Caco-2 (cell line): ENCODE measurements around the gene CLPSL1. TPM values are rescaled to one million over a fixed set of nuclear protein-coding genes. Genes with fewer than 3 reads are reported as not detected.

Experiments used
- BruUV-seq: library from RNA; stranded (reverse); fragments of 400-500 nt; replicated peaks from 2 replicates; lab custom pipeline; 2021; lab: Mats Ljungman, UMichigan
- CTCF ChIA-PET: fragments of 300-600 bp; sonication (Branson Sonifier 250); formaldehyde crosslinking; loops from one replicate; lab custom pipeline; 2022; ENCODE audit warnings: antibody characterized with exemption; lab: Charles Lee
- POLR2A ChIA-PET: fragments of 300-600 bp; sonication (Branson Sonifier 250); formaldehyde crosslinking; loops from one replicate; lab custom pipeline; 2022; ENCODE audit warnings: antibody characterized with exemption; lab: Charles Lee
- DNase-seq, 2 experiments: peaks; one replicate each; pipeline versions ENCODE4 v3.0.0 to v3.0.0-alpha.2; 2020 to 2022
- H3K27me3 ChIP-seq: replicated peaks from 2 replicates; pipeline ENCODE4 v1.6.0; 2011; ENCODE audit warnings: low read length; ENCODE audit not compliant: control insufficient read depth, insufficient read depth
- H3K36me3 ChIP-seq: 2 replicates; pipeline ENCODE4 v1.5.1; 2011; ENCODE audit warnings: low read length; ENCODE audit not compliant: control insufficient read depth, insufficient read depth
- H3K4me1 ChIP-seq: fragments of 250-450 bp; sonication (Bioruptor Pico); 2 replicates; pipeline ENCODE4 v1.5.1; 2020; ENCODE audit warnings: mild to moderate bottlenecking
- H3K4me3 ChIP-seq: 2 replicates; pipeline ENCODE4 v1.5.1; 2011; ENCODE audit warnings: low read depth, mild to moderate bottlenecking, control low read depth, low read length
- H3K9me3 ChIP-seq: fragments of 250-450 bp; sonication (Bioruptor Pico); 2 replicates; pipeline ENCODE4 v1.5.1; 2020; ENCODE audit warnings: mild to moderate bottlenecking, moderate library complexity
- H3K27ac Mint-ChIP-seq: one replicate; pipeline ENCODE4 v1.8.0; 2022; ENCODE audit warnings: mixed read lengths; ENCODE audit not compliant: unreplicated experiment
- H3K27me3 Mint-ChIP-seq: one replicate; pipeline ENCODE4 v1.8.0; 2022; ENCODE audit warnings: mixed read lengths; ENCODE audit not compliant: insufficient read depth, unreplicated experiment
- H3K36me3 Mint-ChIP-seq: one replicate; pipeline ENCODE4 v1.8.0; 2022; ENCODE audit warnings: mild to moderate bottlenecking, mixed read lengths; ENCODE audit not compliant: insufficient read depth, unreplicated experiment
- H3K4me1 Mint-ChIP-seq: one replicate; pipeline ENCODE4 v1.8.0; 2022; ENCODE audit warnings: low read depth, mixed read lengths; ENCODE audit not compliant: unreplicated experiment
- H3K4me3 Mint-ChIP-seq: one replicate; pipeline ENCODE4 v1.8.0; 2022; ENCODE audit warnings: mild to moderate bottlenecking, moderate library complexity, mixed read lengths; ENCODE audit not compliant: unreplicated experiment
- H3K9me3 Mint-ChIP-seq: one replicate; pipeline ENCODE4 v1.8.0; 2022; ENCODE audit warnings: mixed read lengths; ENCODE audit not compliant: unreplicated experiment
- CTCF ChIP-seq, 2 experiments: fragments of 200-600 bp in 1 of 2; IDR thresholded peaks; 1 replicate in 1 of 2; 2 replicates in 1 of 2; pipeline versions ENCODE4 v1.5.1 to v1.8.0; 2011 to 2022; ENCODE audit warnings: antibody characterized with exemption in 1 of 2, control low read depth in 1 of 2, inconsistent platforms in 1 of 2, low read depth in 1 of 2, low read length in 1 of 2, mild to moderate bottlenecking in 1 of 2, moderate library complexity in 1 of 2; ENCODE audit not compliant: insufficient read depth in 1 of 2, severe bottlenecking in 1 of 2, unreplicated experiment in 1 of 2
- intact Hi-C: fragments of 100-400 bp; cut with micrococcal nuclease; formaldehyde crosslinking; loops from one replicate; pipeline ENCODE4 v1.10.0; 2022; ENCODE audit not compliant: unreplicated experiment
- total RNA-seq: library from RNA; stranded (reverse); gene quantifications from 2 replicates; pipeline ENCODE4 v1.2.3, GENCODE V29; 2022

CLPSL1 gene
- total RNA-seq, 1 experiment from 2014 or later, result not detected

DNA sequence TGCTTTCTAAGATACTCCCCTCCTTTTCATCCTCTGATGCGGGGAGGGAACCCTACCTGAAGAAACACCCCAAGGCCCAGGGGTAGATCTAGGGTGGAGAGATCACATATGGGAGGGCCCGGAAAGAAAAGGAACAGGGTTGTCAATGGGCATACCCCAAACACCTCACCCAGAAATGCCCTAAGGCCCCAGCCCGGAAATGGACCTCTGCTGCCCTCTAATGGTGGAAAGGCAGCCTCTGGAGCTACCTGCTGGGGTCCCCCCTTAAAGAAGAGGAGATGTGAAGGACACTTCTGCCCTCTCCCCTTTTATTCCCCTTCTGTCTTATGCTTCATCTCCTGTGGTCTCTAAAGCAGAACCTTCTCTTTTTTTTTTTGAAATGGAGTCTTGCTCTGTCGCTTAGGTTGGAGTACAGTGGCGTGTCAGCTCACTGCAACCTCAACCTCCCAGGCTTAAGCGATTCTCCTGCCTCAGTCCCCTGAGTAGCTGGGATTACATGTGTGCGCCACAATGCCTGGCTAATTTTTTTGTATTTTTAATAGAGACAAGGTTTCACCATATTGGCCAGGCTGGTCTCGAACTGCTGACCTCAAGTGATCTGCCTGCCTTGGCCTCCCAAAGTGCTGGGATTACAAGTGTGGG, 44.4 kb upstream of the CLPSL1 start:
- DNase-seq, result peak; percentile 70 to 83
- no TSS peak for BruUV-seq
- ChIA-PET CTCF (interaction anchor here (0.8 to 2.1 kb wide), 11 partner anchors 9 to 217 kb away, joined by 3 to 31 read pairs (median 5); no protein-coding TSS in a partner anchor), POLR2A (no interaction called here)
- peak; percentile 86 to 96 for TF ChIP-seq CTCF (IDR thresholded peaks at IDR 0.05; ENCODE audit: insufficient read depth in 1 of 2, low read depth in 1 of 2, low read length in 1 of 2, severe bottlenecking in 1 of 2, unreplicated experiment in 1 of 2)
- no peak overlapping the region for H3K4me3 Mint-ChIP-seq
- H3K4me1 ChIP-seq, result peaks cover 22% of the 10 kb centered on the region
- H3K36me3 ChIP-seq, result no peaks in the 10 kb centered on the region
- H3K9me3 ChIP-seq, result no peaks in the 10 kb centered on the region
- no peaks in the 10 kb centered on the region for H3K27me3 Mint-ChIP-seq
- peaks cover 8% of the 10 kb centered on the region for H3K4me1 Mint-ChIP-seq
- H3K4me3 ChIP-seq, result no peak overlapping the region
- intact Hi-C loops, result loop anchor here (1.0 to 10.0 kb wide), 3 partner anchors 152 to 442 kb away; partner anchors contain the start of gene DEF6
- no peaks in the 10 kb centered on the region for H3K9me3 Mint-ChIP-seq
- H3K27ac Mint-ChIP-seq, result no peak overlapping the region
- H3K27me3 ChIP-seq, result no peaks in the 10 kb centered on the region
- H3K36me3 Mint-ChIP-seq, result no peaks in the 10 kb centered on the region

- H3K36me3 ChIP-seq, result no peaks in the 10 kb centered on the region
- H3K4me3 Mint-ChIP-seq, result no peak within 1 kb of the TSS
- no peak within 1 kb of the TSS for H3K27ac Mint-ChIP-seq
- BruUV-seq, result no TSS peak
- no peaks in the 10 kb centered on the region for H3K9me3 Mint-ChIP-seq
- peaks cover 22% of the 10 kb centered on the region for H3K4me1 ChIP-seq
- no peak for DNase-seq
- TF ChIP-seq CTCF (IDR thresholded peaks at IDR 0.05; ENCODE audit: insufficient read depth in 1 of 2, low read depth in 1 of 2, low read length in 1 of 2, severe bottlenecking in 1 of 2, unreplicated experiment in 1 of 2), result no peak
- H3K36me3 Mint-ChIP-seq, result no peaks in the 10 kb centered on the region
- ChIA-PET CTCF (interaction anchor here (0.6 to 2.1 kb wide), 16 partner anchors 9 to 288 kb away, joined by 3 to 31 read pairs (median 4); no protein-coding TSS in a partner anchor), POLR2A (no interaction called here)
- intact Hi-C loops, result loop anchor here (1.0 to 10.0 kb wide), 3 partner anchors 153 to 442 kb away; partner anchors contain the start of gene DEF6
- H3K27me3 ChIP-seq, result no peaks in the 10 kb centered on the region
- H3K27me3 Mint-ChIP-seq, result no peaks in the 10 kb centered on the region
- no peaks in the 10 kb centered on the region for H3K9me3 ChIP-seq
- no peak within 1 kb of the TSS for H3K4me3 ChIP-seq
- peaks cover 8% of the 10 kb centered on the region for H3K4me1 Mint-ChIP-seq
These were observed 43.8 kb upstream of the CLPSL1 start, which contains the start of gene ARMC12 for GRCh38 chr6:35736982-35737412. Gene ARMC12 (plus strand): TSS chr6:35737032. CDS start chr6:35737109, 77 bp downstream.

DNA sequence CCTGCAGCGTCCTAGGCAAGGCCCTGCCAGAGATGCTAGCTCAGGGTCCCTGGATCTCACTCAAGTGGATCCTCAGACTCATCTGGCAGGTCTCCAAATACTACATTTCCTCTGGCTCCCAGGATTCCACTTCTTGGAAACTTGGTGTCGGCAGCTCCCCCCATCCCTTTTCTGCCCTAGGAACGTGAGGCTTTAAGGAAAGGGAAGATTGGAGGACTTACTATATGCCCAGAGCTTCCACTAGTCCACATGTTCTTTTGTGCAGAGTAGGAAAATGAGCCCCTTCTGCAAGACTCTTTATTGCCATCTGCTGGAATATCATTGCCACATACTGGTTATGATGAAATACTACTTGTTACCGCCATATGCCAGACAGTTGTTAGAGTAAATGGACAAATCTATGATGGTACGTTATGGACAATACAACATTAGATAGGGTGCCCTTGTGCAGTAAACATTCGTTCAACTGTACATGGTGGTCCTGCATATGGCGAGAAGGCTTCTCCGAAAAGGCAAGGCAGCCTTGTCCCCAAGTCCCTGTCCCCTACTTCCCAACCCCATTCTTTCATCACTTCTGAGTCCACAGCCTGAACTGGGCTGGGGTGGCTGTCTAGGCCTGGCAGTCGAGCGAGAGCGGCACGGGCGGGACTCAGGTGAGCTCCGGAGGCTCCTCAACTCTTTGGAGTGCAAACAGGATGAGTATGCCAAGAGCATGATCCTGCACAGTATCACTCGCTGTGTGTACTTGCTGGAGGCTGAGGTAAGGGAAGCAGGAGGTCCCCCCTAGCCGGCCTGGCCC, 43.2 kb upstream of the CLPSL1 start:
- Histone ChIP-seq H3K4me3 (no peak overlapping the region), H3K4me1 (peaks cover 18% of the 10 kb centered on the region), H3K27me3 (no peaks in the 10 kb centered on the region), H3K36me3 (no peaks in the 10 kb centered on the region), H3K9me3 (no peaks in the 10 kb centered on the region)
- Mint-ChIP-seq H3K36me3 (no peaks in the 10 kb centered on the region), H3K4me3 (no peak overlapping the region), H3K4me1 (peaks cover 8% of the 10 kb centered on the region), H3K9me3 (no peaks in the 10 kb centered on the region), H3K27me3 (no peaks in the 10 kb centered on the region), H3K27ac (no peak overlapping the region)
- TF ChIP-seq CTCF (IDR thresholded peaks at IDR 0.05; ENCODE audit: insufficient read depth in 1 of 2, low read depth in 1 of 2, low read length in 1 of 2, severe bottlenecking in 1 of 2, unreplicated experiment in 1 of 2), result peak; percentile 65 to 67
- no TSS peak for BruUV-seq
- POLR2A ChIA-PET, result no interaction called here
- peak in 1 of 2 experiments; percentile 54 for DNase-seq
- intact Hi-C loops, result loop anchor here (10.0 kb wide), 1 partner anchor 443 kb away; the partner anchor contains the start of gene DEF6
- CTCF ChIA-PET, result interaction anchor here (0.6 to 2.1 kb wide), 12 partner anchors 10 to 288 kb away, joined by 3 to 31 read pairs (median 4); no protein-coding TSS in a partner anchor
